CD4-positive, alpha-beta T cell treated with Interleukin-4 for 1 hour (primary cell): ENCODE data around the gene SLC35F1.
A peak's percentile ranks its signal among the peaks of the same experiment; 100 is the strongest.
"Not testable (repeated sequence)": the region's sequence is repeated elsewhere in the genome, so short reads cannot be mapped to it uniquely, and the experiment has no call there.

Experiments
- DNase-seq, 2 donors: peaks; one replicate each; pipeline ENCODE4 v3.0.0-alpha.2; 2020 to 2022

SLC35F1 gene

GRCh38 chr6:117928833-117929232 is 21.8 kb downstream of the SLC35F1 start:
- no peak for DNase-seq

- DNase-seq: no peak
Observed at GRCh38 chr6:117929501-117929900, 22.4 kb downstream of the SLC35F1 start.

- no peak for DNase-seq
Observed at GRCh38 chr6:117930645-117931044, 23.6 kb downstream of the SLC35F1 start.

DNA sequence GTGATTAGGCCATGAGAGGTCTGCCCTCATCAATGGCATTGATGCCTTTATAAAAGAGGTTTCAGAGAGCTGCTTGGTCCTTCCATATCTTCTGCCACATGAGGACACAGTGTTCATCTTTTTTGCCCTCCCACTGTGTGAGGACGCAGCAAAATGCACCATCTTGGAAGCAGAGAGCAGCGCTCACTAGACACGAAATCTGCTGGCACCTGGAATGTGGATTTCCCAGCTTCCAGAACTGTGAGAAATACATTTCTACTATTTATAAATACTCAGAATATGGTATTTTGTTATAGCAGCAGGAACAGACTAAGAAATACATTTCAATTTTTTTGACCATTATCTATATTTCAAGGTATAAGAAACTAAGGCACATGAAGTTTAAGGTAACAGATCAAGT is 24.9 kb downstream of the SLC35F1 start:
- DNase-seq: no peak

GRCh38 chr6:117932676-117933075 is 25.6 kb downstream of the SLC35F1 start:
- no peak for DNase-seq

DNA sequence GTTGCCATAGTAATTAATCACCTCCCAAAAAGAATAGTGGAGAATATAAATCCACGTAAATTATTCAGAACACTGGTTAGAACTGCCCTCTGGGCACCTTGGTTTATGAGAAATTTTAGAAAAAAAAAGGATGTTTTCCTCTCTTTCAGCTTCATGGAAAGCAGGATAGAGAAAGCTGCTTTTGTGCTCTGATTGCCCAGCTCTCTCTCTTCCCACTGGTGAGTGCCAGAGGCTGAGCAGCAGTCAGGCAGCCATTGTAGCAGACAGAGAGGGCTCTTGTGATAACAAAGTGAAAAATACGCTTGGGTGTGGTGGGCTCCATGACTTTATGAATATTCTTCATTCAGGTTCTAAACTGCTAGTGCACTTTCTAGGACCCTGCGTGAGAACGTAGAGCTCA is 26.4 kb downstream of the SLC35F1 start:
- DNase-seq: no peak

DNA sequence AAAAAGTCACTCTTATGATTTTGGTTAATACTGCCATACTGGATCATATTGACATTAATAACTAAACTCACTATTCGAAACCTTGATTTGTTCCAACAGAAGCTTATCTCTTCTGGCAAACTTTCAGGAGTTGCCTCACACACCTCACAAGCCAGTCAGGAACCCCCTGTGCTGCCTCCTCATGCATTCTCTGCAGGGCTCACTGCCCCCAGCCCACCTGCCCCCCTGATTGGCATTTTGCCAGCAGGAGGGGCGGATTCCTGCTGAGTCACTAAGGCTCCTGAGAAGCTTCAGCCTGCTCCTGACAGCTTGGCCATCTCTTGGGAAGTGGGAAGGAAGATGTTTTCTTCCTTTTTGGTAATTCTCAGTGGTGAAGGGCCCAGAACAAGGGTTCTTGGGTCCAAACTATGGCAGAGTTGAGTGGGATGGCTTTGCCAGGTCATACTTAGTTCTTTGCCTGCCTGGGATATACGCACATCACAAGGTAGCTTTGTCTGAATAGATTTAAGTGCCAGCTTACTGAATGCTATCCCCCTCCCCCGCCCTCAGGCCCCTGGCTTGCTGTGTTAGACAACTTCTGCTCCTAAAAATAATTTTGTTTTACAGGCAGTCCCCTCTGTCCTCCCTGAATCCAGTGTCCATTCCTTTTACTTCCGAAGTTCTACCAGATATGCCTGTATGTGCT is 31.4 kb downstream of the SLC35F1 start:
- DNase-seq: no peak

GRCh38 chr6:117947234-117947633 is 40.2 kb downstream of the SLC35F1 start:
- no peak for DNase-seq

GRCh38 chr6:117951783-117952182 is 44.7 kb downstream of the SLC35F1 start:
- DNase-seq: no peak

DNA sequence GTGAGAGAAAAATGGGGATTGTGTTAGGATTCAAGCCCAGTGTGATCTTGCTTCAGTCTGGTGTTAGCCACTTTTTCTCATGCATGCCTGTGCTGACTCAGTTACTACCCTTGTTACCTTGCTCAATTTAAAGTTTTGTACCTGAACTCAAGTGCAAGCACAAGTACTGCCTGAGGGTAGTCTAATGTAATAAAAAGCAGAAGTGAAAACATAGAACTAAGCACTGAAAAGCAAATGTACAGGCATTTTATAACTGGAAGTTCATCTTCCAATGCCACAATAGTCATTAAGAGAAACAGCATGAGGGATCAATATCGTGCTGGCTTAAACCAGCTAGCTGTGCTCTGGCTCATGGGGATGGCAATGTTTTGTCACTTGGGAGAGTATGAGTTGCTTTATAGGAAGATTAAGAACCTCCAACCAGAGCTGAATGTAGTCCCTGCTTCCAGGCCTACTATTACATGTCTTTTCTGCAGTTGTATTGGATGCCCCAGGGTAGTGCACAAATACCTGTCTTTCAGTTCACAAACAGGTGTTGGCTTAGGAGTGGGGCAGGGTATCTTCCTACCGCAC is 48.7 kb downstream of the SLC35F1 start:
- DNase-seq: no peak

- no peak for DNase-seq
Observed at GRCh38 chr6:117956386-117956785, 49.3 kb downstream of the SLC35F1 start.

GRCh38 chr6:117958536-117958935 is 51.5 kb downstream of the SLC35F1 start:
- no peak for DNase-seq

DNA sequence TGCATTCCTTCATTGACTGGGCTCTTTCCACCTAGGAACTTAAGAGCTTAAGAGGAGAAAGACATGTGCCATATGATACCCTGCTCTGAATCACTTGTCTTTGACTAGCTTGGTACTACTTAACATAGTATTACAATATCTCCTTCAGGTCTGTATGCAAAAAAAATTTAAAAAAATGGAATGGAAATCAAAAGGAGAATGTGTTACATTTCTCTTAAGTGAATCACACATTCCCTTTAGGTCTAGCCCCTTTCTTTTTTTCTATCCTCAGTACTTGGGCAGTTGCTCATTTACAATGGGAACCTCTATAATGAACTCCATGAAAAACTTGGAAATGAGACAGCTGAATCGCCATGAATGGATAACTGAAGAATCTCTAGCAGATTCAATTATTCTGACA is 53.8 kb downstream of the SLC35F1 start:
- no peak for DNase-seq

- DNase-seq: no peak
Observed at GRCh38 chr6:117961301-117961700, 54.2 kb downstream of the SLC35F1 start.

GRCh38 chr6:117965763-117966162 is 58.7 kb downstream of the SLC35F1 start:
- not testable (repeated sequence) for DNase-seq

- no peak for DNase-seq
Observed at GRCh38 chr6:117971637-117972036, 64.6 kb downstream of the SLC35F1 start.

GRCh38 chr6:117974914-117975627 is 68.0 kb downstream of the SLC35F1 start:
- DNase-seq: no peak

GRCh38 chr6:117976030-117976651 is 69.1 kb downstream of the SLC35F1 start:
- peak in 1 of 2 donors; percentile 44 for DNase-seq

GRCh38 chr6:117985916-117986315 is 78.9 kb downstream of the SLC35F1 start:
- no peak for DNase-seq

DNA sequence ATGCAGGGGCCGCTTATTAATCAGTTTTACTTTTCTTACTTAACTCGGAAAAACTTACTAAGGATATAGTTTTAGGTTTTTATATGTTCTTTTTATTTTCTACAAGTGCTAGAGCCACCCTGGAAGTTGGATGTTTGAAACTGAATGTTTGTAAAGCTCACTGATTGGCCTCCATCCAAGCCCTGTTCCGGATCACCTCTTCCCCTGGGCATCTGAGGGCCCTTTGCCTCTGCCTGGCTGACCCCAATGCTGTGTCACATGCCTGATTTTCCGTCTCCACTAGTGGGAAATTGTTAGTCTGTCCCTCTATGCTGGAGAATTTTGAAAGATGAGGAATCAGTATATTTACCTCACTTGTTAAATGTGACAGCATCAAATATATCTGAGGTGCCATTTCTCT is 79.3 kb downstream of the SLC35F1 start:
- no peak for DNase-seq

GRCh38 chr6:117989086-117989485 is 82.0 kb downstream of the SLC35F1 start:
- no peak for DNase-seq

GRCh38 chr6:117990151-117990550 is 83.1 kb downstream of the SLC35F1 start:
- no peak for DNase-seq

DNA sequence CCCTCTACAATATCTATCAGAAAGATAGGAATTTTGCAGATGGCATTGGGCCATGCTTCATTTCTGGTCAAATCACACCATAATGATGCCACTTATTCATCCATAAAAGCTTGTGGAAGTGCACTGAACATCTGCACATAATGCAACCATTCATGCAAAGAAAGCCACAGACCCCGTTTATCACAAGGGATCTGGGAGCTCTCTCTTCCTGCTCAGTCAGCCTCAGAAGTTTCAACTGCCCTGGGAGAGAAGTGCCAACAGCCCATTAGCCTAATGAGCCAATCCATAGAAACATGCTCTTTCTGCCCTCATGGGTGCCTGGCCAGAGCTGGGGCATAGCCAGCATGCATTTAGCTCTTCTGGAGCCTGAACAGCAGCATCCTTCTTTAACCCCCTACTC is 85.8 kb downstream of the SLC35F1 start:
- no peak for DNase-seq

GRCh38 chr6:118012944-118013343 is 105.9 kb downstream of the SLC35F1 start:
- no peak for DNase-seq
